ENCODE data around the gene MEGF9.

Gene MEGF9

DNA sequence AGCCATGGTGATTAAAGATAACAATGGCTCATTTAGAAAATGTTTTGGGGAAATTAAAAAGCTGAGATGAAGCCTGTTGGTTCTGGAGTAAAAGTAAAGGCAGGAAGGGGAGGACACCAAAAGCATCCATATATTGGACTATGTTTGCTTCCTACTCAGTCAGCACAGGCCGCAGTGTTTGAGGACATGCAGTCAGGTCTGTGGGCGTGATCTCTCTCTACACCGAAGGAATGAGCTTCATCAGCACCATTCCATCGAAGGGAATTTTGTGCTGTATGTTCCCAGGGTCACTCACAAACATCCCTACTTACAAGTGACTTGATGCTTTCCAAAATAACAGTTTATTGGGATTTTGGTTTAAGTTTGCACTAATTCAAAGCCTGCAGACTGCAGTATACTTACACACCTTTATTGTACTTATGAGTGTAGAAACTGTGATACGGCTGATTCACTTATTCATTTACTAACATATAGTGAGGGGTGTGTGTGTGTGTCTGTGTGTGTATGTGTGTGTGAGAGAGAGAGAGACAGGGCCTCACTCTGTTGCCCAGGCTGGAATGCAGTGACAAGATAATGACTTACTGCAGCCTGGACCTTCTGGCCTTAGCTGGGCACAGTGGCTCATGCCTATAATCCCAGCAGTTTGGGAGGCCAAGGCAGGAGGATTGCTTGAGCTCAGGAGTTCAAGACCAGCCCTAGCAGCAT lies 120.9 kb downstream of the MEGF9 start:
- no peak for DNase-seq (ENCODE audit: low spot score)

DNA sequence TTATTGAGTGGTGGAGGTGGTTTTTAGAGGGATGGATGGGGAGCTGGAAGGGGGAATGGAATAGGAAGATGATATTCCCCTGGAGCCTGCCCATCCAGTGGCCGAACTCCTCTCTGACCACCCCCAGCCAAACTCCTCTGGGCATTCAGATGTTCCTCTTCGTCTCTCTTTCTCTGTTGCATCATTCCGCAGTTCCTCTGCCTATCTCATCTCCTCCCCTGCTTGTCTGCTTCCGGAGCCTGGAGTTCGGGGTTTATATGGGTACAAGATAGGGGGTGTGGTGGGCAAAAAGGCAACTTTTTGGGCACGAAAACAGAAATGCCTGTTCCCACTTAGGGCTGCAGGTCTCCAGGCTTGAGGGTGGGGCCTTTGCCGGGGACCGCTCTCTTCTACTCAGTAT lies 122.1 kb downstream of the MEGF9 start:
- Mint-ChIP-seq H3K27me3 (ENCODE audit: low read depth) (peaks cover under 1% of the 10 kb centered on the region), H3K9me3 (no peaks in the 10 kb centered on the region), H3K4me3 (no peak overlapping the region), H3K27ac (no peak overlapping the region), H3K4me1 (ENCODE audit: low read depth) (no peaks in the 10 kb centered on the region), H3K36me3 (ENCODE audit: low read depth) (no peaks in the 10 kb centered on the region)
- no peak for DNase-seq (ENCODE audit: low spot score)

More for the DNA sequence above, 120.9 kb downstream of the MEGF9 start:
- no peak overlapping the region for H3K4me3 Mint-ChIP-seq
- no peaks in the 10 kb centered on the region for H3K36me3 Mint-ChIP-seq (ENCODE audit: low read depth)
- H3K27me3 Mint-ChIP-seq (ENCODE audit: low read depth): no peaks in the 10 kb centered on the region
- no peaks in the 10 kb centered on the region for H3K9me3 Mint-ChIP-seq
- no peaks in the 10 kb centered on the region for H3K4me1 Mint-ChIP-seq (ENCODE audit: low read depth)
- no peak overlapping the region for H3K27ac Mint-ChIP-seq

DNA sequence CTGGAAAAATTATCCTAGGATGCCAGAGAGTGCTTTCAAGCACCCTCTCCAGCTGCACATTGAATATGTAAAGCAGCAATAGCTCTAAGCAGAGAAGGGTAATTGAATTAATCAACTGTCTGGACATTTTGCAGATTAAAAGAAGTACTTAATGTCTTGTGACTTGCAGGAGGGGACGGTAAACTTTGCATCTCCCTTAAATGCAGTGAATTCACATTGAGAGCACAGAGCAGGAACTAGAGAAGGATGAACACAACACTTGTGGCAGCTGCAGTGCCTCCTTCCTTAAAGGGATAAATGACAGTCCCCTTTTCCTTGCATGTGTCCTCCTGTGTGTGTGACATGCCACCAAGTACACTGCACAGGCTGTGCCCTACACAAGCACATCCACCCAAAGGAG lies 126.9 kb downstream of the MEGF9 start:
- Mint-ChIP-seq H3K27me3 (ENCODE audit: low read depth) (peaks cover 5% of the 10 kb centered on the region), H3K4me1 (ENCODE audit: low read depth) (peaks cover 6% of the 10 kb centered on the region), H3K9me3 (no peaks in the 10 kb centered on the region), H3K27ac (no peak overlapping the region), H3K4me3 (no peak overlapping the region), H3K36me3 (ENCODE audit: low read depth) (no peaks in the 10 kb centered on the region)
- DNase-seq (ENCODE audit: low spot score): no peak

DNA sequence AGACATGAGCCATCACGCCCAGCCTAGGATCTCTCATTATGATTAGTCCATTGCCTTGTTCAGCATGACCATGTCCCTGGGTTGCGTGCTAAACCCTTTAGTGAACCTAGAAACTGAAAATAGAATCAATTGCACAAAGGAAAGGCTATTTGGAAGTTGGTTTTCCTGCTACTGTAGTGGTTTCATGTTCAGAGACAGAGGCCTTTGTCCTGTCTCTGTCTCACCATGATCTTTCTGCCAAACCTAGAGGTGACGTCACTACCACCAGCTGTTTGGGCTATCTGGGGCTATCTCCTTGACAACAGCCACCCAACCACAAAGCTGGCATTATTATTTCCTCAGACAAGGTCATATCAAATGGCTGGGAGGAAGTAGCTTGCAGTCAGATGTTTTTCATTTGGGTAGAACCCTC lies 130.3 kb downstream of the MEGF9 start:
- H3K36me3 Mint-ChIP-seq (ENCODE audit: low read depth): peaks cover 13% of the 10 kb centered on the region
- peak; percentile 23 for DNase-seq (ENCODE audit: low spot score)
- no peak overlapping the region for H3K27ac Mint-ChIP-seq
- no peak overlapping the region for H3K4me3 Mint-ChIP-seq
- peaks cover 14% of the 10 kb centered on the region for H3K4me1 Mint-ChIP-seq (ENCODE audit: low read depth)
- no peaks in the 10 kb centered on the region for H3K9me3 Mint-ChIP-seq
- H3K27me3 Mint-ChIP-seq (ENCODE audit: low read depth): peaks cover 5% of the 10 kb centered on the region

DNA sequence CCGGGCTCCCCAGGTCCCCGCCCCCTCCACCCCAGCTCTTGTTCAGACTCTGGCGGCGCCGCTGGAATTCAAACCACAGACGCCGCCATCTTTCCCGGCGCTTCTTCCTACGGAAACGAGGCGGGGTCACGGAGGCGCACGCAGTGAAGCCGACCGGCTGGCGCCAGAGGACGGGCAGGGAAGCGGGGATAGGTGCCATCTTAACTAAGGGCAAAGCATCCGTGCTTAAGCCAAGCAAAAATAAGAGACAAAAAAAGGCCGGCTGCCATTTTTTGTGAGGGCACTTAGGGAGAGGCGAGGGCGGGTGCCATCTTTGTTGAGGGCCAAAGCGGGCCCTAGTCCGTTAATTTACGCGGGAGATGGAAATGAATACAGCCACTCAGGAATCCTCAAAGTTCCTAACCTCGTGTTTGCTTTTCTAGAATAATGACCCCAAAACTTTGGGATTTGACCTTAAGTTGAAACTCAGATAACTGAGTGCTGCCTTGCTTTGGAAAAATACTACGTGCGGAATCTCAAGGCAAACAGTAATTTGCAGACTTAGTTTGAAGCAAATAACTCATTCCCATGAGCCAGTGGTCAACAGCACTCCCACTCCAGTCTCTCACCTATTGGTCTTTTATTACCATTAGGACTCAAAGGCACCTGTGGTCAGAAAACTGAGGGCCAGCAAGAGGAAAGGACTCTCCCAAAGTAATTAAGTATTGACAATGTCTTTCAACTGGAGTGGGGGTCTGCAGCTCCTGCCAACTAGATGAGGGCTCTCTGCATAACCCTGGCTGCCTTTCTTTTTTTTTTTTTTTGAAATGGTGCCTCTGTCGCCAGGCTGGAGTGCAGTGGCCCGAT lies 134.0 kb downstream of the MEGF9 start, which contains the start of gene CDK5RAP2:
CDK5RAP2 (minus strand) TSS at position 117 of the 846 bp plus-strand sequence. CDS start 189 bp downstream, outside the sequence.
- H3K27me3 Mint-ChIP-seq (ENCODE audit: low read depth): no peaks in the 10 kb centered on the region
- H3K9me3 Mint-ChIP-seq: no peaks in the 10 kb centered on the region
- H3K27ac Mint-ChIP-seq: peak within 1 kb of the TSS; percentile 94
- H3K4me1 Mint-ChIP-seq (ENCODE audit: low read depth): peaks cover 36% of the 10 kb centered on the region
- peaks cover 23% of the 10 kb centered on the region for H3K36me3 Mint-ChIP-seq (ENCODE audit: low read depth)
- peak; percentile 92 for DNase-seq (ENCODE audit: low spot score)
- H3K4me3 Mint-ChIP-seq: peak within 1 kb of the TSS; percentile 98

DNA sequence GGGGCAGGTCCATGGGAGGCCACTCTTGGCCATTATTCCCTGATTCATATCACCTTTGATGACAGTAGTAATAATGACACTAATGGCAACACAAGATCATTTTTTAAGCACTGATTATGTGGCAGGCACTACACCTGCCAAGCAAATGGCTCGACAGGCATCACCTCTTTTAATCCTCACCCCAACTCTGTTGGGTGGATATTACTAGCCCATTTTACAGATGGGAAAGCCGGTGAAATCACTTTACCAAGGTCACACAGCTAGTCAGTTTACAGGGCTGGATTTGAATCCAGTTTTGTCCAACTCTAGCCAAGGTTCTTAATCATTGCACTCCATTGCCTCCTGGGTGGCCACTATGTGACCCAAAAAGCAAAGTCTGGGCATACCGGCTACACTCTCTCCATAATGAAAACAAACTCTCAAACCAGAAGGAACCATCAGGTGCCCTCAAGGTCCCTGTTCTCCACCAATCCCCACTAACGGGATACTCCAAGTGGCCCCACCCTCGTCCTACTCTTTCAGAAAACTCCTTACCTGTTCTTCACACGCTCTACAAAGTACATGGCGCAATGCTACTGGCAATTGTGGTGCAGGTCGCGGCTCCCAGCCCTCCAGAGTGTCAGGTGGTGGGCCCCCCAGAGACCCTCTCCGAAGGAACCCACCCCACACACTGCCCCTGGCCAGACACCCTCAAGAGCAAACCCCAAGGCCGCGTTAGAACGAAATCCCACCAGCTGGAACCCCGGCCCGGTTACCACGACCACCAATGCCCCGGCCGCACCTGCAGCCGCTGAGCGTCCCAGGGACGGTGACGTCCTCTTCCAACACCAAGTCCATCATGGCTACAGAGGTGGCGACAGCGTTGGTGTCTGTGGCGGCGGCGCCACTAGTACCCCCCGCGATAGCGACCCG lies 134.9 kb downstream of the MEGF9 start:
- no peaks in the 10 kb centered on the region for H3K9me3 Mint-ChIP-seq
- H3K27me3 Mint-ChIP-seq (ENCODE audit: low read depth): no peaks in the 10 kb centered on the region
- peaks cover 36% of the 10 kb centered on the region for H3K4me1 Mint-ChIP-seq (ENCODE audit: low read depth)
- H3K36me3 Mint-ChIP-seq (ENCODE audit: low read depth): peaks cover 23% of the 10 kb centered on the region
- DNase-seq (ENCODE audit: low spot score): peak; percentile 6
- peak overlapping the region; percentile 94 for H3K27ac Mint-ChIP-seq
- peak overlapping the region; percentile 98 for H3K4me3 Mint-ChIP-seq

DNA sequence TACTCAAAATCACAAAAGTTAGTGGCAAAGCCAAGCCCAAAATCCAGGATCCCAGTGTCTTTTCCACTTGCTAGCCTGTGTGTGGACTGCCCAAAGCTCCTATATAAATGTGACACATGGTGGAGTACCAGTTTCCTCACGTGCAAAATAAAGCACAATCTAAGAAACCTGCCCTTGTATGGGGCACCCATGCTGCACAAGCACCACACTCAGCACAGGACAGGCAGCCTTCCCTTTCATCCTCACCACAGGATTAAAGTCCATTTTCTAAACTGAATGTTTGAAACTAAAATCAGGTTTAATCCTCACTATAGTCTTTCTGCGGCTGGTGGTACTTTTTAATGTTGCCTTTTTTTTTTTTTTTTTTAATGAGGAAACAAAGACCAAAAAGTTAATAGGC lies 139.8 kb downstream of the MEGF9 start:
- no peaks in the 10 kb centered on the region for H3K27me3 Mint-ChIP-seq (ENCODE audit: low read depth)
- no peaks in the 10 kb centered on the region for H3K9me3 Mint-ChIP-seq
- DNase-seq (ENCODE audit: low spot score): no peak
- H3K4me3 Mint-ChIP-seq: no peak overlapping the region
- H3K36me3 Mint-ChIP-seq (ENCODE audit: low read depth): peaks cover 30% of the 10 kb centered on the region
- peaks cover 29% of the 10 kb centered on the region for H3K4me1 Mint-ChIP-seq (ENCODE audit: low read depth)
- no peak overlapping the region for H3K27ac Mint-ChIP-seq

DNA sequence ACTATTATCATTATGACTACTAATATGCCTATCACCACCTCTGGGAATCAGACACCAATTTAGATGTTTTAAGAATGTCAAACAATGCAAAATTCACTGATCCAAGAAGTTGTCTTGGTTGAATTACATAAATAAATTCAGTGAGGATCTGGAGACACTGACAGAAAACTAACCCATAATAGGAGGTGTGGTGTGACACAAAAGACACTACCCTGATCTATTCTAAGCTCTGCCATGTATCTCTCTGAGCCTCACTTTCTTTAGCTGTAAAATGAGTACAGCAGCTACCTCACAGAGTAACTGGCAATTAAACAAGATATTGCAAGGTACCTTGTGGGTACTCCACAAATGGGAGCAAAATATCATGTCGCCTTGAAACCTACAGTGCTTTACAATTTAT lies 141.8 kb downstream of the MEGF9 start:
- H3K27ac Mint-ChIP-seq: no peak overlapping the region
- H3K36me3 Mint-ChIP-seq (ENCODE audit: low read depth): peaks cover 40% of the 10 kb centered on the region
- no peak overlapping the region for H3K4me3 Mint-ChIP-seq
- H3K4me1 Mint-ChIP-seq (ENCODE audit: low read depth): peaks cover 16% of the 10 kb centered on the region
- no peak for DNase-seq (ENCODE audit: low spot score)
- H3K9me3 Mint-ChIP-seq: no peaks in the 10 kb centered on the region
- H3K27me3 Mint-ChIP-seq (ENCODE audit: low read depth): no peaks in the 10 kb centered on the region

DNA sequence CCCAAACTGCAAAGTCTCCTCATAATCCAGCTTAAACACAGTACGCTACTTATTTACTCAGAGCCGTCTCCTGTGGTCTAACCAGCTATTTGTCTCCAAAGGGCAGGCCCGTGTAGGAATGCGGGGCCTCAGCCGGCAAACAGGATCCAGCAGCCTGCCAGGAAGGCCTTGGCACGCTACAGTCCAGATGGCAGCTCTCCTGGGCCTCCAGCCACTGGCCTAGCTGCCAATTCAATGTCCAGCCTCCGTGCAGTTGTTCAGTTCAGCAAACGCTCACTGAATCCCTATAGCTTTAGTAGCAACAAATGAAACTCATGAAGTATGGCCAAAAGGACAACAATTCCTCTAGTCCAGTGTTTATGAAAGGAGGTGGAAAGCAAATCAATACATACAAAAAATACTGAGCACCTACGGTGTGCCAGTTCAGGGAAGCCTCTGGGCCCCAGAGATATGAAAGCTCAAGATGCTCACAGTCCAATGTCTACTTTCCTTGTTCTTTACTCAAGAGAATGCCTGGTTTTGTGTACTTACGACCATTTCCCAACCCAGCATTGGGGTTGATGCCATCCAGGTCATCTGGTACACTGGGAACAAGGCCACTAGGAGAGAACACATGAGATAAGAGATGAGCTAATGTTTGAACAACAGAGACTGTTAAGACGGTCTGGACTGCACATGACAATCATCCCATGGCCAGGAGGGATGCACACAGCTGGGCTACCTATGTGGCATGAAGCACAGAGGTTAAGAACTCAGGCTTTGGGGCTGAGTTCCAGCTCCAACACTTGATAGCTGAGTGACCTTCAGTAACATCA lies 142.6 kb downstream of the MEGF9 start:
- Mint-ChIP-seq H3K27ac (no peak overlapping the region), H3K4me1 (ENCODE audit: low read depth) (peaks cover 12% of the 10 kb centered on the region), H3K9me3 (no peaks in the 10 kb centered on the region), H3K36me3 (ENCODE audit: low read depth) (peaks cover 44% of the 10 kb centered on the region), H3K4me3 (no peak overlapping the region), H3K27me3 (ENCODE audit: low read depth) (no peaks in the 10 kb centered on the region)
- DNase-seq (ENCODE audit: low spot score): no peak

DNA sequence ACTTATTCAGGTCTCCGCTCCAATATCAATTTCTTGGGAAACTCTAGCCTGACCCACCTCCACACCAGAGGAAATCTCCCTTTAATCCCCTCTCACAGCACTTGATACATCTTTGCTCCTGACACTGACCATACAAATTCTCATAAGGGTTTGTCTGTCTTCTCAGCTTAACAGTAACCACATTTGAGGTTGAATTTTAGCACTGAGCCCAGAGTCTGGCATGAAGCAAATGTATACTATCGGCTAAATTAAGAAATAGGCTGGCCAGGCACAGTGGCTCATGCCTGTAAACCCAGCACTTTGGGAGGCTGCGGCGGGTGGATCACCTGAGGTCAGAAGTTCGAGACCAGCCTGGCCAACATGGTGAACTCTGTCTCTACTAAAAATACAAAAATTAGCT lies 144.0 kb downstream of the MEGF9 start:
- H3K27ac Mint-ChIP-seq: no peak overlapping the region
- peaks cover 4% of the 10 kb centered on the region for H3K4me1 Mint-ChIP-seq (ENCODE audit: low read depth)
- DNase-seq (ENCODE audit: low spot score): no peak
- H3K36me3 Mint-ChIP-seq (ENCODE audit: low read depth): peaks cover 43% of the 10 kb centered on the region
- no peaks in the 10 kb centered on the region for H3K27me3 Mint-ChIP-seq (ENCODE audit: low read depth)
- no peak overlapping the region for H3K4me3 Mint-ChIP-seq
- no peaks in the 10 kb centered on the region for H3K9me3 Mint-ChIP-seq

DNA sequence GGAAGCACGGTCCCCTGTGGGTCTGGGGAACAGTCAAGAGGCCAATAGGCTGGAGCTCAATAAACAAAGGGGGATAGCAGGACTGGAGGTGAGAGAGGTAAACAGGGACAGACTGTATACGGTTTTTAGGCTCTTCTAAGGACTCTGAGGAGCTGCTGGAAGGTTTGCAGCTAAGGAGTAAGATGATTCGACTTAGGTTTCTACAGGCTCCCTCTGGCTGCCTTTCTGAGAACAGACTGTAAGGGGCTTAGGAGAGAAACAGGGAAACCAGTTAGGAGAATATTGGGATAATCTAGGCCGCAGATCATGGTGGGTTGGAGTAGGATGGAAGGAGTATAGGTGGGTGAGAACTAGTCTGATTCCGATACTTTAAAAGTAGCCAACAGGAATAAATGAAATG lies 144.7 kb downstream of the MEGF9 start:
- Mint-ChIP-seq H3K27ac (no peak overlapping the region), H3K9me3 (no peaks in the 10 kb centered on the region), H3K27me3 (ENCODE audit: low read depth) (no peaks in the 10 kb centered on the region), H3K4me1 (ENCODE audit: low read depth) (peaks cover 4% of the 10 kb centered on the region), H3K4me3 (no peak overlapping the region), H3K36me3 (ENCODE audit: low read depth) (peaks cover 46% of the 10 kb centered on the region)
- DNase-seq (ENCODE audit: low spot score): no peak

DNA sequence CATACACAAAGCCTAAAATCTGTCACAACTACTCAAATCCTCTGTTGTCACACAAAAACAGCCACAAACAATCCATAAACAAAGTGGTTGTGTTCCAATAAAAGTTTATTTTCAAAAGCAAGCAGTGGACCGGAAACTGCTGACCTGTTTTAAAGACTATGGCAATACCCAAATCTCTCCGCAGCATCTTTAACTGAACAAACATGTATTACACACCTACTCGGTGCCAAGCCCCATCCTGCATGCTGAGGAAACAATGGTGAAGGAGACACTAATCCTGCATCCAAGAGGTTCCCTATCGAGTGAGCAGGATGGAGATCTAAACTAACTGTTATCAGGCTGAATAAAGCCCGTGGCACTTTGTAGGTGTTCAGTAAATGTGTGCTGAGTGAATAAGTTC lies 145.5 kb downstream of the MEGF9 start:
- Mint-ChIP-seq H3K36me3 (ENCODE audit: low read depth) (peaks cover 46% of the 10 kb centered on the region), H3K9me3 (no peaks in the 10 kb centered on the region), H3K27me3 (ENCODE audit: low read depth) (no peaks in the 10 kb centered on the region), H3K4me1 (ENCODE audit: low read depth) (peaks cover under 1% of the 10 kb centered on the region), H3K27ac (no peak overlapping the region), H3K4me3 (no peak overlapping the region)
- no peak for DNase-seq (ENCODE audit: low spot score)

DNA sequence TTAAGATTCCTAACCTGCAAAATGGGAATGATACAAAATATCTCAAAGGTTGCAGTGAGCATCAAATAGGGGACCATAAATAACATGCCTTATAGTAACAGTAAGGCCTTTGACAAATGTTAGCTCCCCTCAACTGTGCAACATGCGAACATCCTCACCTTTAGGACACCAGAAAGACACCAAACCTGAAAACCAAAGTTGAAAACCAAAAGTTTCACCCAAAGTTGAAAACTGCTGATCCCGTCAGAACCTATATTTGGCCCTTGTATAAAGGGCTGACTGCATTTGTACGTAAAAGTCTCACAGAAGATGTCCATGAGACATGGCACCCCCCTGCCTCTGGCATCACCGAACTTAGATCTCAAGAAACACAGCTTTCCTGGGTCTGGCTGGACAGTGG lies 146.4 kb downstream of the MEGF9 start:
- no peak for DNase-seq (ENCODE audit: low spot score)
- Mint-ChIP-seq H3K4me3 (no peak overlapping the region), H3K9me3 (no peaks in the 10 kb centered on the region), H3K36me3 (ENCODE audit: low read depth) (peaks cover 51% of the 10 kb centered on the region), H3K27ac (no peak overlapping the region), H3K27me3 (ENCODE audit: low read depth) (no peaks in the 10 kb centered on the region), H3K4me1 (ENCODE audit: low read depth) (peaks cover 4% of the 10 kb centered on the region)

Measured in T-helper 2 cell treated with Interferon-gamma antibody and Interleukin-4, amounts not matched to agents 5 μg/mL and 100 μg/mL, for 36 hours (primary cell).